PC-3 (cell line): ENCODE data around the gene BBOX1. TPM values are rescaled to one million over a fixed set of nuclear protein-coding genes. Genes with fewer than 3 reads are reported as not detected.

Experiments used
- ATAC-seq: fragments of 200-7000 bp; cut with Tn5 transposase; 2 replicates; pipeline ENCODE4 v1.9.1; 2020; ENCODE audit warnings: mild to moderate bottlenecking, moderate library complexity
- BruUV-seq: library from RNA; stranded (reverse); fragments of 400-500 nt; replicated peaks from 2 replicates; lab custom pipeline; 2021; lab: Mats Ljungman, UMichigan
- CTCF ChIA-PET: fragments of 300-600 bp; sonication (Branson Sonifier 250); formaldehyde crosslinking; loops from one replicate; lab custom pipeline; 2022; ENCODE audit warnings: antibody characterized with exemption; lab: Charles Lee
- POLR2A ChIA-PET: fragments of 300-600 bp; sonication (Branson Sonifier 250); formaldehyde crosslinking; loops from one replicate; lab custom pipeline; 2022; ENCODE audit warnings: antibody characterized with exemption; ENCODE audit not compliant: unreplicated experiment; lab: Charles Lee
- DNase-seq: peaks from one replicate; pipeline ENCODE4 v3.0.0-alpha.2; 2015
- H2AFZ ChIP-seq: fragments of 300-600 bp; sonication (generic); 2 replicates; pipeline ENCODE4 v1.6.0; 2016; ENCODE audit warnings: antibody characterized with exemption, low read length
- H3F3A ChIP-seq: fragments of 300-600 bp; sonication (generic); one replicate; pipeline ENCODE4 v1.6.0; 2017; ENCODE audit warnings: antibody characterized with exemption, low read length, control low read depth, mild to moderate bottlenecking; ENCODE audit not compliant: unreplicated experiment
- H3K27ac ChIP-seq: fragments of 300-600 bp; sonication (generic); 2 replicates; pipeline ENCODE4 v1.5.1; 2016; ENCODE audit warnings: mild to moderate bottlenecking, low read length
- H3K27me3 ChIP-seq: fragments of 300-600 bp; sonication (generic); 2 replicates; pipeline ENCODE4 v1.6.1; 2016; ENCODE audit warnings: low read length, mixed read lengths
- H3K36me3 ChIP-seq: fragments of 300-600 bp; sonication (generic); 2 replicates; pipeline ENCODE4 v1.6.1; 2016; ENCODE audit warnings: low read depth, mixed run types, low read length, mixed read lengths
- H3K4me1 ChIP-seq: fragments of 300-600 bp; sonication (generic); 2 replicates; pipeline ENCODE4 v1.5.1; 2016; ENCODE audit warnings: low read length; ENCODE audit not compliant: insufficient read depth
- H3K4me2 ChIP-seq: fragments of 300-600 bp; sonication (generic); 2 replicates; pipeline ENCODE4 v1.6.0; 2016; ENCODE audit warnings: low read length
- H3K4me3 ChIP-seq: fragments of 300-600 bp; sonication (generic); 2 replicates; pipeline ENCODE4 v1.5.1; 2016; ENCODE audit warnings: mild to moderate bottlenecking, low read length, mixed read lengths
- H3K79me2 ChIP-seq: fragments of 300-600 bp; sonication (generic); 2 replicates; pipeline ENCODE4 v1.6.1; 2017; ENCODE audit warnings: low read length, mixed read lengths
- H3K9ac ChIP-seq: fragments of 300-600 bp; sonication (generic); 2 replicates; pipeline ENCODE4 v1.6.0; 2016; ENCODE audit warnings: mild to moderate bottlenecking, low read length
- H3K9me2 ChIP-seq: fragments of 300-600 bp; sonication (generic); replicated peaks from 2 replicates; pipeline ENCODE4 v1.6.1; 2016; ENCODE audit warnings: mixed run types, low read length, mixed read lengths
- H3K9me3 ChIP-seq: fragments of 300-600 bp; sonication (generic); 2 replicates; pipeline ENCODE4 v1.6.1; 2016; ENCODE audit warnings: low read length, mixed read lengths
- H4K20me1 ChIP-seq: fragments of 300-600 bp; sonication (generic); 2 replicates; pipeline ENCODE4 v1.6.1; 2016; ENCODE audit warnings: low read length, mixed read lengths
- CTCF ChIP-seq: fragments of 300-600 bp; sonication (generic); conservative IDR thresholded peaks from 2 replicates; pipeline ENCODE4 v1.5.1; 2017; ENCODE audit warnings: antibody characterized with exemption, low read depth, mild to moderate bottlenecking, low read length
- EZH2 ChIP-seq: fragments of 300-600 bp; sonication (generic); IDR thresholded peaks from one replicate; pipeline ENCODE4 v1.6.1; 2017; ENCODE audit warnings: antibody characterized with exemption, mild to moderate bottlenecking, low read length; ENCODE audit not compliant: unreplicated experiment
- EZH2phosphoT487 ChIP-seq: fragments of 300-600 bp; sonication (generic); IDR thresholded peaks from 2 replicates; pipeline ENCODE4 v1.6.1; 2018; ENCODE audit warnings: mild to moderate bottlenecking, antibody characterized with exemption, low read length, borderline replicate concordance
- intact Hi-C: fragments of 100-400 bp; cut with micrococcal nuclease; formaldehyde crosslinking; loops from 2 replicates; pipeline ENCODE4 v1.9.0; 2023
- total RNA-seq: library from RNA; depleted of rRNA; stranded (reverse); fragments of >200 nt; gene quantifications from 2 replicates; pipeline ENCODE4 v1.2.3, GENCODE V29; 2014

Gene BBOX1
- total RNA-seq, 1 experiment from 2014 or later, result not detected

DNA sequence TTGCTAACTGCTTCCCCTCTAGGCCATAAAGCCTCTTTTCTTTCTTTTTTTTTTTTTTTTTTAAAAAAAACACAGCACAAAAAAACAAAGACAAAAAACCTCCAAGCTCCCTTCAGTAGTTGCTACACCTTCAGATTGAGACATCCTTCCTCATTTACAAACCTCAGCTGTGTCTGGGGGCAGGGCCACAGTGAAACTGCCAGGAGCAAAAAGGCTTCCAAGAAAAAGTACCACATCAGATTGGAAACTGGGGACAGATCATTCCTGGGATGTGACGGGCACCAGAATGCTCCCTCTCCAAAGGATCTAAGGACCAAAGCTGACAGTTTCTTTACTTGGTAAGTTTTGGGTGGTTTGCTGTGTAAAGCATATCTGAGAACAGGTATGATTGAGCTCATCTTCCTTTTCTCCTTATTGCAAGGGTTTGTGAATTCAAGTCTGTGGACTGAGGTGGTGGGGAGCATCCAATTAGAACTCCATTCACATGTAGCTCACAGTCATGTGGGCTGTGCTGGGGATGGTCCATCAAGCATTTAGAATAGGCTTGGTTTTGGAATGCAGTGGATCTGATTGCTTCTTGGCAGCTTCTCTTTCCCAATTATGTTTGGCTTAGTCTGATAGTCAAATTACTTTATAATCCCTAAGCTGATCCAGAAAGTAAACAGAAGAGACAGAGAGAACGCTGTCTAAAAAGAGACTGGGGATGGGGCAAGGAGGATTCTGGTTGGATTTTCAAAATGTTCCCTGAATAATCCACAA lies 705 bp downstream of the BBOX1 start:
- ChIA-PET CTCF (no interaction called here), POLR2A (no interaction called here)
- no peaks in the 10 kb centered on the region for H3K79me2 ChIP-seq
- no peaks in the 10 kb centered on the region for H3K36me3 ChIP-seq
- no peak for DNase-seq
- H3F3A ChIP-seq, result no peaks in the 10 kb centered on the region
- no peak overlapping the region for H2AFZ ChIP-seq
- no peak overlapping the region for H3K4me2 ChIP-seq
- no peaks in the 10 kb centered on the region for H3K9me3 ChIP-seq
- H3K9me2 ChIP-seq, result no peaks in the 10 kb centered on the region
- H3K4me3 ChIP-seq, result no peak overlapping the region
- H4K20me1 ChIP-seq, result no peaks in the 10 kb centered on the region
- no peaks in the 10 kb centered on the region for H3K4me1 ChIP-seq
- H3K27me3 ChIP-seq, result no peaks in the 10 kb centered on the region
- no peak overlapping the region for H3K27ac ChIP-seq
- BruUV-seq, result no TSS peak
- no peak for ATAC-seq
- H3K9ac ChIP-seq, result no peak overlapping the region
- TF ChIP-seq CTCF (no peak), EZH2 (no peak), EZH2phosphoT487 (no peak)
- intact Hi-C loops, result no loop called here

DNA sequence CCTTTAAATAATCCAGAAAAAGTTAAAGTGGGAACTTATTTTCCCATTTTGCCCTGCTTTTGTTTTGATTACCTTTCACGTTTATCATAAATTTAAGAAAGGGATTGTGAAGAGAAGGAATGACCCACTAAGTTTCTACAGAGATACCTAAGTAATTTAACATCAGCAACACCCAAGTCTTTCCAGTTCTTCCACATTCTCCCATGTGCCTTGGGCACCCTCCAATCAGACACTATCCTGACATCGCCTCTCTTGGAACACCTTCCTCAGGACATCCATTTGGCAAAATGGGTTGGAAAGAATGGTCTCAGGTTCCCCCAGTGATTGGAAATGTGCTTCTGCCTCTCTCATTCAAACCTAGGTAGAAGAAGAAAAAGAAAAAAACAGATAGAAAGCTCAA lies 6.3 kb downstream of the BBOX1 start:
- Histone ChIP-seq H3K9me2 (no peaks in the 10 kb centered on the region), H3K27ac (no peak overlapping the region), H3K27me3 (no peaks in the 10 kb centered on the region), H2AFZ (no peak overlapping the region), H3K4me3 (no peak overlapping the region), H3K9me3 (no peaks in the 10 kb centered on the region), H3K79me2 (no peaks in the 10 kb centered on the region), H3F3A (no peaks in the 10 kb centered on the region), H3K4me2 (no peak overlapping the region), H3K36me3 (no peaks in the 10 kb centered on the region), H4K20me1 (no peaks in the 10 kb centered on the region), H3K4me1 (no peaks in the 10 kb centered on the region), H3K9ac (no peak overlapping the region)
- intact Hi-C loops, result no loop called here
- TF ChIP-seq EZH2phosphoT487, result no peak
- TF ChIP-seq EZH2, result no peak
- no peak for TF ChIP-seq CTCF
- DNase-seq (no peak), ATAC-seq (no peak)
- no TSS peak for BruUV-seq
- CTCF ChIA-PET, result no interaction called here
- POLR2A ChIA-PET, result no interaction called here

GRCh38 chr11:27052668-27053067 lies 12.1 kb downstream of the BBOX1 start:
- no peak overlapping the region for H3K4me2 ChIP-seq
- H3K9me2 ChIP-seq, result no peaks in the 10 kb centered on the region
- no peaks in the 10 kb centered on the region for H3F3A ChIP-seq
- no peaks in the 10 kb centered on the region for H3K9me3 ChIP-seq
- no peak for DNase-seq
- no TSS peak for BruUV-seq
- H3K4me3 ChIP-seq, result no peak overlapping the region
- H3K79me2 ChIP-seq, result no peaks in the 10 kb centered on the region
- no peak overlapping the region for H3K27ac ChIP-seq
- ChIA-PET CTCF (no interaction called here), POLR2A (no interaction called here)
- no peaks in the 10 kb centered on the region for H4K20me1 ChIP-seq
- no peak overlapping the region for H3K9ac ChIP-seq
- H2AFZ ChIP-seq, result no peak overlapping the region
- peaks cover 9% of the 10 kb centered on the region; the same call in 1 of the 2 replicates for H3K27me3 ChIP-seq
- ATAC-seq, result no peak
- no peaks in the 10 kb centered on the region for H3K36me3 ChIP-seq
- intact Hi-C loops, result no loop called here
- H3K4me1 ChIP-seq, result 0 out of 2 replicates have a peak, but pooled peaks cover 3% of the 10 kb centered on the region
- no peak for TF ChIP-seq CTCF
- TF ChIP-seq EZH2, result no peak
- no peak for TF ChIP-seq EZH2phosphoT487
